ENCODE measurements around the gene FKRP. TPM values are rescaled to one million over a fixed set of nuclear protein-coding genes. Genes with fewer than 3 reads are reported as not detected.
A peak's percentile ranks its signal among the peaks of the same experiment; 100 is the strongest.

The FKRP gene
- total and polyA plus RNA-seq, 4 experiments from 2014 or later = 3.0 to 28.9 (median 15.1) TPM

GRCh38 chr19:46726971-46727501, 18.8 kb upstream of the FKRP start:
- Mint-ChIP-seq H3K27me3 (no peaks in the 10 kb centered on the region), H3K27ac (no peak overlapping the region), H3K4me3 (no peak overlapping the region), H3K36me3 (peaks cover 20 to 76% of the 10 kb centered on the region in 2 donors), H3K9me3 (no peaks in the 10 kb centered on the region), H3K4me1 (peaks cover 8 to 10% (median 9%) of the 10 kb centered on the region in 4 donors)
- H3K36me3 ChIP-seq (ENCODE audit: insufficient read depth, low read length) = peaks cover 74% of the 10 kb centered on the region
- POLR2A ChIA-PET (ENCODE audit: partially characterized antibody) = interaction anchor here (0.7 to 6.3 kb wide), 3 partner anchors 15 to 23 kb away, joined by 3 to 72 read pairs (median 3); partner anchors contain the start of gene PRKD2
- H3K4me1 ChIP-seq (ENCODE audit: insufficient read depth, low read length) = peaks cover 9% of the 10 kb centered on the region
- no peaks in the 10 kb centered on the region for H3K27me3 ChIP-seq (ENCODE audit: insufficient read depth, low read length)
- no peaks in the 10 kb centered on the region for H3K9me3 ChIP-seq (ENCODE audit: control insufficient read depth in 1 of 2, low read length in 2 of 2)
- H3K4me3 ChIP-seq (ENCODE audit: low read length in 2 of 2) = no peak overlapping the region
- DNase-seq = no peak
- no peak overlapping the region for H3K27ac ChIP-seq (ENCODE audit: low read depth, low read length)
- CTCF ChIA-PET (ENCODE audit: partially characterized antibody) = interaction anchor here (3.1 to 6.1 kb wide), 4 partner anchors 17 to 113 kb away, joined by 11 to 173 read pairs (median 26); no protein-coding TSS in a partner anchor
- intact Hi-C loops (cut with micrococcal nuclease) = no loop called here

- peaks cover 8 to 10% (median 9%) of the 10 kb centered on the region in 4 donors for H3K4me1 Mint-ChIP-seq
- peaks cover 0 to 3% (median 0%) of the 10 kb centered on the region in 8 donors for H3K9me3 Mint-ChIP-seq
- H3K27me3 ChIP-seq (ENCODE audit: insufficient read depth, low read length) = no peaks in the 10 kb centered on the region
- POLR2A ChIA-PET (ENCODE audit: partially characterized antibody) = interaction anchor here (1.9 to 6.3 kb wide), 2 partner anchors 16 to 23 kb away, joined by 29 to 72 read pairs; partner anchors contain the start of gene PRKD2
- H3K36me3 Mint-ChIP-seq = peaks cover 22 to 76% of the 10 kb centered on the region in 2 donors
- peaks cover 72% of the 10 kb centered on the region for H3K36me3 ChIP-seq (ENCODE audit: insufficient read depth, low read length)
- H3K4me1 ChIP-seq (ENCODE audit: insufficient read depth, low read length) = peaks cover 9% of the 10 kb centered on the region
- intact Hi-C loops (cut with micrococcal nuclease) = loop anchor here (1.0 kb wide), 3 partner anchors 10 to 198 kb away; partner anchors contain the start of gene PRKD2
- H3K9me3 ChIP-seq (ENCODE audit: control insufficient read depth in 1 of 2, low read length in 2 of 2) = no peaks in the 10 kb centered on the region
- H3K4me3 Mint-ChIP-seq = no peak overlapping the region
- H3K27ac Mint-ChIP-seq = no peak overlapping the region
- no peak overlapping the region for H3K4me3 ChIP-seq (ENCODE audit: low read length in 2 of 2)
- no peak overlapping the region for H3K27ac ChIP-seq (ENCODE audit: low read depth, low read length)
- H3K27me3 Mint-ChIP-seq = no peaks in the 10 kb centered on the region
- CTCF ChIA-PET (ENCODE audit: partially characterized antibody) = interaction anchor here (0.8 to 6.1 kb wide), 16 partner anchors 11 to 198 kb away, joined by 3 to 173 read pairs (median 4); partner anchors contain the start of genes DACT3 and PRKD2
- no peak for DNase-seq
Observed at GRCh38 chr19:46727757-46728156, 18.1 kb upstream of the FKRP start.

GRCh38 chr19:46728208-46728607, 17.6 kb upstream of the FKRP start:
- Histone ChIP-seq H3K4me1 (ENCODE audit: insufficient read depth, low read length) (peaks cover 9% of the 10 kb centered on the region), H3K4me3 (ENCODE audit: low read length in 2 of 2) (no peak overlapping the region), H3K27me3 (ENCODE audit: insufficient read depth, low read length) (no peaks in the 10 kb centered on the region), H3K9me3 (ENCODE audit: control insufficient read depth in 1 of 2, low read length in 2 of 2) (no peaks in the 10 kb centered on the region), H3K36me3 (ENCODE audit: insufficient read depth, low read length) (peaks cover 75% of the 10 kb centered on the region), H3K27ac (ENCODE audit: low read depth, low read length) (no peak overlapping the region)
- H3K27me3 Mint-ChIP-seq = no peaks in the 10 kb centered on the region
- H3K9me3 Mint-ChIP-seq = peaks cover 0 to 3% (median 0%) of the 10 kb centered on the region in 8 donors
- CTCF ChIA-PET (ENCODE audit: partially characterized antibody) = interaction anchor here (0.8 to 6.1 kb wide), 19 partner anchors 9 to 198 kb away, joined by 3 to 173 read pairs (median 4); partner anchors contain the start of genes DACT3 and PRKD2
- intact Hi-C loops (cut with micrococcal nuclease) = loop anchor here (1.0 kb wide), 3 partner anchors 11 to 199 kb away; partner anchors contain the start of gene PRKD2
- no peak overlapping the region for H3K4me3 Mint-ChIP-seq
- DNase-seq = no peak
- H3K36me3 Mint-ChIP-seq = peaks cover 22 to 76% of the 10 kb centered on the region in 2 donors
- H3K27ac Mint-ChIP-seq = peak overlapping the region in 1 of 7 donors; percentile 37
- H3K4me1 Mint-ChIP-seq = peaks cover 8 to 10% (median 9%) of the 10 kb centered on the region in 4 donors
- POLR2A ChIA-PET (ENCODE audit: partially characterized antibody) = interaction anchor here (1.0 to 6.3 kb wide), 6 partner anchors 10 to 50 kb away, joined by 3 to 72 read pairs (median 6); partner anchors contain the start of gene PRKD2

- peaks cover 78% of the 10 kb centered on the region for H3K36me3 ChIP-seq (ENCODE audit: insufficient read depth, low read length)
- peak; percentile 77 to 82 (median 78) for DNase-seq
- no peaks in the 10 kb centered on the region for H3K9me3 ChIP-seq (ENCODE audit: control insufficient read depth in 1 of 2, low read length in 2 of 2)
- H3K4me3 ChIP-seq (ENCODE audit: low read length in 2 of 2) = no peak overlapping the region
- H3K4me3 Mint-ChIP-seq = peak overlapping the region in 1 of 8 donors; percentile 1
- H3K4me1 ChIP-seq (ENCODE audit: insufficient read depth, low read length) = peaks cover 9% of the 10 kb centered on the region
- peaks cover 0 to 3% (median 0%) of the 10 kb centered on the region in 8 donors for H3K9me3 Mint-ChIP-seq
- no peaks in the 10 kb centered on the region for H3K27me3 ChIP-seq (ENCODE audit: insufficient read depth, low read length)
- intact Hi-C loops (cut with micrococcal nuclease) = loop anchor here (1.0 kb wide), 3 partner anchors 12 to 200 kb away; partner anchors contain the start of gene PRKD2
- H3K36me3 Mint-ChIP-seq = peaks cover 22 to 79% of the 10 kb centered on the region in 2 donors
- peaks cover 8 to 10% (median 9%) of the 10 kb centered on the region in 4 donors for H3K4me1 Mint-ChIP-seq
- no peaks in the 10 kb centered on the region for H3K27me3 Mint-ChIP-seq
- peak overlapping the region in 4 of 7 donors; percentile 25 to 78 (median 56) for H3K27ac Mint-ChIP-seq
- no peak overlapping the region for H3K27ac ChIP-seq (ENCODE audit: low read depth, low read length)
- ChIA-PET POLR2A (ENCODE audit: partially characterized antibody) (interaction anchor here (1.0 to 6.3 kb wide), 6 partner anchors 11 to 49 kb away, joined by 3 to 72 read pairs (median 6); partner anchors contain the start of gene PRKD2), CTCF (ENCODE audit: partially characterized antibody) (interaction anchor here (0.5 to 6.1 kb wide), 21 partner anchors 9 to 199 kb away, joined by 3 to 173 read pairs (median 4); partner anchors contain the start of gene PRKD2)
Observed at GRCh38 chr19:46728693-46729339, 17.0 kb upstream of the FKRP start.

DNA sequence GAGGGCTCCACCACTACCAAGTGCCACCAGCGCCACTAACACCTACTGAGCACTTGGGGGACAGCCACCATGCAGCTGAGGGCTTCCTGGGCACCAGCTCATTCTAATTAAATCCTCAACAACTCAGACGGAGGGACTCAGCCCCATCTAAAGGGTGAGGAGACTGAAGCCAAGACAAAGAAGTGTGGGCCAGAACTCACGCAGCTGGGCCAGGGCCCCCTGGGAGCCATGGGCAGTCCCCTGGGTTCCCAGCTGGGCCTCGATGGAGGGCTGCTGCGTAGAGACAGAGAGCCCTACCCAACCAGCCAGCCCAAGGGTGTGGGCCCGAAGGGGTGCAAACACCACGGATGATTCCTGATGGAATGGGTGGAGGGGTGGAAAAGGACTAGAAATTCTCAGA, 16.2 kb upstream of the FKRP start:
- peaks cover 22 to 77% of the 10 kb centered on the region in 2 donors for H3K36me3 Mint-ChIP-seq
- CTCF ChIA-PET (ENCODE audit: partially characterized antibody) = interaction anchor here (1.1 to 6.1 kb wide), 11 partner anchors 12 to 200 kb away, joined by 3 to 173 read pairs (median 11); no protein-coding TSS in a partner anchor
- POLR2A ChIA-PET (ENCODE audit: partially characterized antibody) = interaction anchor here (0.6 to 6.3 kb wide), 4 partner anchors 12 to 566 kb away, joined by 3 to 72 read pairs (median 18); partner anchors contain the start of gene PRKD2
- H3K27me3 ChIP-seq (ENCODE audit: insufficient read depth, low read length) = no peaks in the 10 kb centered on the region
- H3K36me3 ChIP-seq (ENCODE audit: insufficient read depth, low read length) = peaks cover 78% of the 10 kb centered on the region
- no peaks in the 10 kb centered on the region for H3K9me3 ChIP-seq (ENCODE audit: control insufficient read depth in 1 of 2, low read length in 2 of 2)
- no peak for DNase-seq
- no peaks in the 10 kb centered on the region for H3K27me3 Mint-ChIP-seq
- no peak overlapping the region for H3K27ac ChIP-seq (ENCODE audit: low read depth, low read length)
- peak overlapping the region in 1 of 7 donors; percentile 75 for H3K27ac Mint-ChIP-seq
- peaks cover 9% of the 10 kb centered on the region for H3K4me1 ChIP-seq (ENCODE audit: insufficient read depth, low read length)
- peaks cover 8 to 10% (median 9%) of the 10 kb centered on the region in 4 donors for H3K4me1 Mint-ChIP-seq
- no peak overlapping the region for H3K4me3 Mint-ChIP-seq
- intact Hi-C loops (cut with micrococcal nuclease) = no loop called here
- H3K4me3 ChIP-seq (ENCODE audit: low read length in 2 of 2) = no peak overlapping the region
- H3K9me3 Mint-ChIP-seq = peaks cover 0 to 3% (median 0%) of the 10 kb centered on the region in 8 donors

DNA sequence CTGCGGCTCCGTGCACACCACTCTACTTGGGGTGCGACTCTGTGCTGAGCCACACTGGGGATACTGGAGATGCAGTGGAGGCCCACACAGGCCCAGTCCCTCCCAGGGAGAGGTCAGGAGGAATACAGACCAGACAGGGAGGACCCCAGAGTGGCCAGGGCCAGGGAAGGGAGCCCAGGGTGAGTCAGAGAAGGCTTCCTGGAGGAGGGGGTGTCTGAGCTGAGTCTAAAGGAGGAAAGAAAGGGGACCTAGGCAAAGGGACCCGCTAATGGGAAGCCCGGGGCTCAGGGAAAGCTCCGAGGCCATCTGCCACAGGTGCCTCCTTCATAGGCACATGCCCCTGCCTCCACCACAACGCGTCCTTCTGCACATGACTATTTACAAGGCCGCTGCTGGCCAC, 15.7 kb upstream of the FKRP start:
- no peak for DNase-seq
- no peak overlapping the region for H3K27ac ChIP-seq (ENCODE audit: low read depth, low read length)
- Mint-ChIP-seq H3K4me3 (no peak overlapping the region), H3K36me3 (peaks cover 22 to 74% of the 10 kb centered on the region in 2 donors), H3K27ac (no peak overlapping the region), H3K27me3 (no peaks in the 10 kb centered on the region), H3K9me3 (peaks cover 0 to 3% (median 0%) of the 10 kb centered on the region in 8 donors), H3K4me1 (peaks cover 8 to 10% (median 9%) of the 10 kb centered on the region in 4 donors)
- ChIA-PET CTCF (ENCODE audit: partially characterized antibody) (interaction anchor here (0.8 to 6.1 kb wide), 7 partner anchors 12 to 200 kb away, joined by 3 to 173 read pairs (median 20); no protein-coding TSS in a partner anchor), POLR2A (ENCODE audit: partially characterized antibody) (interaction anchor here (1.9 to 6.3 kb wide), 2 partner anchors 11 to 18 kb away, joined by 7 to 72 read pairs; partner anchors contain the start of gene PRKD2)
- no peaks in the 10 kb centered on the region for H3K27me3 ChIP-seq (ENCODE audit: insufficient read depth, low read length)
- peaks cover 73% of the 10 kb centered on the region for H3K36me3 ChIP-seq (ENCODE audit: insufficient read depth, low read length)
- no peak overlapping the region for H3K4me3 ChIP-seq (ENCODE audit: low read length in 2 of 2)
- H3K4me1 ChIP-seq (ENCODE audit: insufficient read depth, low read length) = peaks cover 9% of the 10 kb centered on the region
- intact Hi-C loops (cut with micrococcal nuclease) = no loop called here
- H3K9me3 ChIP-seq (ENCODE audit: control insufficient read depth in 1 of 2, low read length in 2 of 2) = no peaks in the 10 kb centered on the region
